H9 (cell line): ENCODE data around the gene TUB. TPM values are rescaled to one million over a fixed set of nuclear protein-coding genes. Genes with fewer than 3 reads are reported as not detected.

ENCODE experiments used
- DNase-seq: peaks from one replicate; pipeline ENCODE4 v3.0.0-alpha.2; 2017
- H2AFZ ChIP-seq: one replicate; pipeline ENCODE4 v1.6.1; 2013; ENCODE audit warnings: mild to moderate bottlenecking, low read length, control low read depth, moderate library complexity
- H2AK5ac ChIP-seq: 2 replicates; pipeline ENCODE4 v1.6.1; 2013; ENCODE audit warnings: low read length, control low read depth, mixed read lengths; ENCODE audit not compliant: insufficient read length
- H2BK120ac ChIP-seq: one replicate; pipeline ENCODE4 v1.6.1; 2013; ENCODE audit warnings: low read depth, mild to moderate bottlenecking, low read length, control low read depth, inconsistent platforms; ENCODE audit not compliant: poor library complexity, severe bottlenecking
- H2BK12ac ChIP-seq: 2 replicates; pipeline ENCODE4 v1.6.1; 2013; ENCODE audit warnings: low read length, control low read depth, mixed read lengths, low read depth; ENCODE audit not compliant: insufficient read length
- H2BK15ac ChIP-seq: 2 replicates; pipeline ENCODE4 v1.6.1; 2013; ENCODE audit warnings: low read depth, low read length, control low read depth
- H2BK20ac ChIP-seq: one replicate; pipeline ENCODE4 v1.6.1; 2013; ENCODE audit warnings: low read depth, mild to moderate bottlenecking, low read length, control low read depth, inconsistent platforms; ENCODE audit not compliant: poor library complexity, severe bottlenecking
- H2BK5ac ChIP-seq: 2 replicates; pipeline ENCODE4 v1.6.1; 2013; ENCODE audit warnings: low read length, control low read depth, mixed read lengths; ENCODE audit not compliant: insufficient read length
- H3K14ac ChIP-seq: 2 replicates; pipeline ENCODE4 v1.6.1; 2013; ENCODE audit warnings: low read length, control low read depth; ENCODE audit not compliant: insufficient read depth
- H3K18ac ChIP-seq: 2 replicates; pipeline ENCODE4 v1.6.1; 2013; ENCODE audit warnings: low read depth, mild to moderate bottlenecking, mixed read lengths, low read length, control low read depth; ENCODE audit not compliant: insufficient read length
- H3K23ac ChIP-seq: 2 replicates; pipeline ENCODE4 v1.6.1; 2013; ENCODE audit warnings: low read length, control low read depth, mixed read lengths, low read depth; ENCODE audit not compliant: insufficient read length
- H3K23me2 ChIP-seq: 2 replicates; pipeline ENCODE4 v1.6.1; 2013; ENCODE audit warnings: low read depth, mild to moderate bottlenecking, mixed read lengths, low read length, control low read depth; ENCODE audit not compliant: insufficient read length, poor library complexity, severe bottlenecking
- H3K27ac ChIP-seq: 2 replicates; pipeline ENCODE4 v1.5.1; 2013; ENCODE audit warnings: low read length, control low read depth, mixed read lengths, low read depth; ENCODE audit not compliant: insufficient read length
- H3K27me3 ChIP-seq: 2 replicates; pipeline ENCODE4 v1.6.1; 2013; ENCODE audit warnings: low read length, control low read depth, inconsistent platforms; ENCODE audit not compliant: insufficient read depth
- H3K4ac ChIP-seq: 2 replicates; pipeline ENCODE4 v1.6.1; 2013; ENCODE audit warnings: low read depth, mild to moderate bottlenecking, control low read depth, inconsistent platforms, low read length, moderate library complexity
- H3K4me1 ChIP-seq: 2 replicates; pipeline ENCODE4 v1.6.1; 2013; ENCODE audit warnings: low read length, control low read depth, inconsistent platforms; ENCODE audit not compliant: insufficient read depth
- H3K4me2 ChIP-seq: 2 replicates; pipeline ENCODE4 v1.6.1; 2013; ENCODE audit warnings: low read length, control low read depth, mixed read lengths; ENCODE audit not compliant: insufficient read length, insufficient read depth
- H3K56ac ChIP-seq: 2 replicates; pipeline ENCODE4 v1.6.1; 2013; ENCODE audit warnings: low read depth, mild to moderate bottlenecking, mixed read lengths, low read length, control low read depth; ENCODE audit not compliant: insufficient read length
- H3K79me1 ChIP-seq: 2 replicates; pipeline ENCODE4 v1.6.1; 2013; ENCODE audit warnings: low read depth, mild to moderate bottlenecking, moderate library complexity, low read length, control low read depth, inconsistent platforms; ENCODE audit not compliant: insufficient read depth, poor library complexity, severe bottlenecking
- H3K79me2 ChIP-seq: 2 replicates; pipeline ENCODE4 v1.6.1; 2013; ENCODE audit warnings: low read length, control low read depth, inconsistent platforms; ENCODE audit not compliant: insufficient read depth
- H3K9ac ChIP-seq: 2 replicates; pipeline ENCODE4 v1.6.1; 2013; ENCODE audit warnings: low read length, control low read depth, mixed read lengths; ENCODE audit not compliant: insufficient read length; ENCODE audit errors: extremely low read depth
- H3K9me3 ChIP-seq: one replicate; pipeline ENCODE4 v1.6.1; 2013; ENCODE audit warnings: low read depth, low read length, inconsistent platforms; ENCODE audit not compliant: control insufficient read depth
- H3T11ph ChIP-seq: one replicate; pipeline ENCODE4 v1.6.1; 2013; ENCODE audit warnings: mild to moderate bottlenecking, low read length, control low read depth, inconsistent platforms
- H4K20me1 ChIP-seq: one replicate; pipeline ENCODE4 v1.6.1; 2013; ENCODE audit not compliant: control insufficient read depth, insufficient read length, insufficient read depth
- H4K5ac ChIP-seq: 2 replicates; pipeline ENCODE4 v1.6.1; 2013; ENCODE audit warnings: low read depth, mild to moderate bottlenecking, mixed read lengths, low read length, control low read depth; ENCODE audit not compliant: insufficient read length
- H4K8ac ChIP-seq: replicated peaks from 2 replicates; pipeline ENCODE4 v1.6.1; 2013; ENCODE audit warnings: low read length, control low read depth, mixed read lengths, low read depth; ENCODE audit not compliant: insufficient read length
- H4K91ac ChIP-seq: 2 replicates; pipeline ENCODE4 v1.6.1; 2013; ENCODE audit warnings: low read depth, mild to moderate bottlenecking, moderate library complexity, mixed read lengths, low read length, control low read depth; ENCODE audit not compliant: insufficient read length
- H3K27ac Mint-ChIP-seq, 3 experiments: 2 replicates in 2 of 3; 3 replicates in 1 of 3; pipeline ENCODE4 v1.8.0; 2020 to 2021; ENCODE audit warnings: mixed read lengths in 3 of 3, mild to moderate bottlenecking in 1 of 3, moderate library complexity in 1 of 3
- H3K27me3 Mint-ChIP-seq: 2 replicates; pipeline ENCODE4 v1.8.0; 2021; ENCODE audit warnings: low read depth, mild to moderate bottlenecking, moderate library complexity, mixed read lengths
- H3K36me3 Mint-ChIP-seq, 3 experiments: 2 replicates in 2 of 3; 3 replicates in 1 of 3; pipeline ENCODE4 v1.8.0; 2020 to 2021; ENCODE audit warnings: low read depth in 3 of 3, mixed read lengths in 3 of 3; ENCODE audit not compliant: insufficient read depth in 1 of 3
- H3K4me1 Mint-ChIP-seq, 2 experiments: 2 replicates each; pipeline ENCODE4 v1.8.0; 2020; ENCODE audit warnings: mixed read lengths in 2 of 2
- H3K4me3 Mint-ChIP-seq, 2 experiments: 2 replicates in 1 of 2; 3 replicates in 1 of 2; pipeline ENCODE4 v1.8.0; 2020 to 2021; ENCODE audit warnings: mild to moderate bottlenecking in 2 of 2, mixed read lengths in 2 of 2, moderate library complexity in 1 of 2
- H3K9me3 Mint-ChIP-seq, 2 experiments: 2 replicates in 1 of 2; 3 replicates in 1 of 2; pipeline ENCODE4 v1.8.0; 2020; ENCODE audit warnings: mild to moderate bottlenecking in 2 of 2, mixed read lengths in 2 of 2, moderate library complexity in 1 of 2
- WGBS: extraction: QIAGEN DNeasy Blood & Tissue Kit; methylation state at CpG from one replicate; pipeline ENCODE4 v1.1.7; 2013; ENCODE audit warnings: missing lambda C conversion rate, low lambda C conversion rate, mixed read lengths; ENCODE audit not compliant: insufficient read length; ENCODE audit errors: extremely low coverage; 5-methylcytosine and 5-hydroxymethylcytosine counted together
- total RNA-seq: library from RNA; stranded (reverse); gene quantifications from 2 replicates; pipeline ENCODE4 v1.2.1, GENCODE V29; 2021
- TF ChIP-seq, protein P1 (sequence below): fragments of 200-600 bp; sonication (generic); conservative IDR thresholded peaks from 3 replicates; pipeline ENCODE4 v1.8.0; 2021; ENCODE audit warnings: antibody characterized with exemption, mild to moderate bottlenecking

Gene TUB
- total RNA-seq, 1 experiment from 2014 or later, result 14.8 TPM

DNA sequence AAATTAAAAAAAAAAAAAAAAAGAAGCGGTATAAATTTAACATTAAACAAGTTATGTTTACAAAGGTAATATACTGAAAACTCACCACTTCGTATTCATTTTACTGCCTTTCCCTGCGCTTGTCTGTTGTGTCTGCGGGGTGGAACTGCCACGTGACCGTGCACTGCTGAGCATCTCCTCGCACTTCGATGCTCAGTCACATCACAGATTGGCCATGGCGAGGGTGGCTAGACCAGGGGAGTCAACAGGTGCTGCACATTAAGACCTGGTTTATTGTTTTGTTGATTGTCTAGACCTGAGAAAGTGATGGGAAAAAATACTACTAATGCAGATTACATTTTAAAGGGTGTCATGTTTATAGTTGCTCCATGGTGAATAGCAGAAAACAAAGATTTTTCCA lies 22.8 kb upstream of the TUB start:
- Histone ChIP-seq H3K4me1 (peaks cover 3% of the 10 kb centered on the region; the same call in 1 of the 2 replicates), H4K20me1 (peaks cover 3% of the 10 kb centered on the region), H2BK20ac (no peak overlapping the region), H3K18ac (no peak overlapping the region), H4K5ac (no peak overlapping the region), H3K4ac (no peak overlapping the region), H4K91ac (no peak overlapping the region), H2BK12ac (no peak overlapping the region), H3K79me1 (no peaks in the 10 kb centered on the region), H3T11ph (no peak overlapping the region), H3K27me3 (no peaks in the 10 kb centered on the region), H2BK5ac (no peak overlapping the region), H3K56ac (no peak overlapping the region), H3K23ac (no peak overlapping the region), H2AK5ac (no peak overlapping the region), H3K27ac (no peak overlapping the region), H3K23me2 (no peaks in the 10 kb centered on the region), H3K79me2 (no peaks in the 10 kb centered on the region), H2BK15ac (no peak overlapping the region), H3K4me2 (no peak overlapping the region), H4K8ac (no peak overlapping the region), H2BK120ac (no peak overlapping the region), H2AFZ (no peak overlapping the region), H3K9me3 (no peaks in the 10 kb centered on the region), H3K9ac (no peak overlapping the region), H3K14ac (no peak overlapping the region)
- no peak for DNase-seq
- no CpG with 5 or more reads among the region's 9 CpGs for WGBS
- H3K36me3 Mint-ChIP-seq, result no peaks in the 10 kb centered on the region; a peak in 1 of 7 replicates
- H3K27me3 Mint-ChIP-seq, result peaks cover 1% of the 10 kb centered on the region; the same call in 1 of the 2 replicates
- H3K4me3 Mint-ChIP-seq, result no peak overlapping the region
- TF ChIP-seq, protein P1, sequence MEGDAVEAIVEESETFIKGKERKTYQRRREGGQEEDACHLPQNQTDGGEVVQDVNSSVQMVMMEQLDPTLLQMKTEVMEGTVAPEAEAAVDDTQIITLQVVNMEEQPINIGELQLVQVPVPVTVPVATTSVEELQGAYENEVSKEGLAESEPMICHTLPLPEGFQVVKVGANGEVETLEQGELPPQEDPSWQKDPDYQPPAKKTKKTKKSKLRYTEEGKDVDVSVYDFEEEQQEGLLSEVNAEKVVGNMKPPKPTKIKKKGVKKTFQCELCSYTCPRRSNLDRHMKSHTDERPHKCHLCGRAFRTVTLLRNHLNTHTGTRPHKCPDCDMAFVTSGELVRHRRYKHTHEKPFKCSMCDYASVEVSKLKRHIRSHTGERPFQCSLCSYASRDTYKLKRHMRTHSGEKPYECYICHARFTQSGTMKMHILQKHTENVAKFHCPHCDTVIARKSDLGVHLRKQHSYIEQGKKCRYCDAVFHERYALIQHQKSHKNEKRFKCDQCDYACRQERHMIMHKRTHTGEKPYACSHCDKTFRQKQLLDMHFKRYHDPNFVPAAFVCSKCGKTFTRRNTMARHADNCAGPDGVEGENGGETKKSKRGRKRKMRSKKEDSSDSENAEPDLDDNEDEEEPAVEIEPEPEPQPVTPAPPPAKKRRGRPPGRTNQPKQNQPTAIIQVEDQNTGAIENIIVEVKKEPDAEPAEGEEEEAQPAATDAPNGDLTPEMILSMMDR, result no peak
- no peaks in the 10 kb centered on the region for H3K9me3 Mint-ChIP-seq
- peaks cover 7 to 22% of the 10 kb centered on the region in 2 experiments for H3K4me1 Mint-ChIP-seq
- no peak overlapping the region for H3K27ac Mint-ChIP-seq
